Middle frontal gyrus (tissue), 1 donor: ENCODE measurements around the gene CTCFL.

Experiments used
- DNase-seq: peaks from one replicate; pipeline ENCODE4 v3.0.0-alpha.2; 2015; ENCODE audit warnings: low spot score; ENCODE audit errors: extremely low spot score

CTCFL gene

DNA sequence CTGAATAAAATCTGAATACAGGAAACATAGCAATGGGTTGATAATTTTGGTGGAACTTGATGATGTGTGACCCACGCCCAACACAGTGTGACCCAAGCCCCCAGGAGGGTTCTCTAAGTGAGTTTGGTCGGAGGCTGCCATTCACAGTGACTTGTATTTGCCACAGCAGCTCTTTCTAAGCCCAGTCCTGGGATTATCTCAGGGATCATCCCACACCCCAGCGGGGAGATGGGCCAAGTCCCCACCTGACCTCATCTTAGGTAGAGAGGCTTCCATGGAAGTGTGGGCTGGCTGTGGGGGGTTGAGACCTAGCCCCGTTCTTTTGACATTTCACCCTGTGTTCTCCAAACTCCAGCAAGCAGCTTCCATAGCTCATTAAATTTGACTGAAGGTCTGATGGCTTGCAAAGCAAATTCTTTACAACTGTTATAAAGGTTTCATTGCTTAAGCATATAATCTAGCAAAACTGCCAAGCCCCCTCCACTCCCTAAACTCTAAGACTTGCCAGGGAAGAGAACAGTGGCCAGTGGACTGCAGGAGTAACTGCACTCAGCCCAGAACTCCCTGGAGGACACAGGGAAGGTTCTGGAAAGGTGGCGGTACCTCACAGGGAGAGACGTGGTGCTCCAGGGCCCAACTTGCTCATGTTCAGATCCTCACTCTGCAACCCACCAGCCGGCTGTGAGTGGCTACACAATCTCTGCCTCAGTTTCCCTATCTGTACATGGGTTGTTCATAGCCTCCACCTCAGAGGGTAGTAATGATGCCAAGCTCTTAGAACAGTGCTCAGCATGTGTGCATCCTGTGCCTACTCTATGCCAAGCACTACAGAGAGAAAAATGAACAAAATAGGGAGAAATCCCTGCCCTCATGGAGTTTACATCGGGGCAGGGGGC is 35.0 kb upstream of the CTCFL start:
- no peak for DNase-seq

DNA sequence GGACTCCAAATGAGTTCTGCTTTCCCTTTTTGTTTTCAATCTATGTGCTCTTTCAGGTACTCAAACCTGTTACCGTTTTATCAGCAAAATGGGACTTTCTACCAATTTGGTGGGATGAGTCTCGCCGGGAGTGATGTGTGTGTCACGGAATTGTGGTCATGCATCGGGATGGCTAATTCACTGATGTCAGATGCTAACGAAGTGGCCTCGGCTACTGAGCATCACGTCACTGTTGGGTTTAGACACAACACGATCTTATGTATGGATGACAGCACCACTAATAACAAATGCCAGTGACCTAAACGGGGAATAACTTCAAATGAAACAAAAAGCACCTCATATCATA is 34.3 kb upstream of the CTCFL start:
- DNase-seq, result no peak

DNA sequence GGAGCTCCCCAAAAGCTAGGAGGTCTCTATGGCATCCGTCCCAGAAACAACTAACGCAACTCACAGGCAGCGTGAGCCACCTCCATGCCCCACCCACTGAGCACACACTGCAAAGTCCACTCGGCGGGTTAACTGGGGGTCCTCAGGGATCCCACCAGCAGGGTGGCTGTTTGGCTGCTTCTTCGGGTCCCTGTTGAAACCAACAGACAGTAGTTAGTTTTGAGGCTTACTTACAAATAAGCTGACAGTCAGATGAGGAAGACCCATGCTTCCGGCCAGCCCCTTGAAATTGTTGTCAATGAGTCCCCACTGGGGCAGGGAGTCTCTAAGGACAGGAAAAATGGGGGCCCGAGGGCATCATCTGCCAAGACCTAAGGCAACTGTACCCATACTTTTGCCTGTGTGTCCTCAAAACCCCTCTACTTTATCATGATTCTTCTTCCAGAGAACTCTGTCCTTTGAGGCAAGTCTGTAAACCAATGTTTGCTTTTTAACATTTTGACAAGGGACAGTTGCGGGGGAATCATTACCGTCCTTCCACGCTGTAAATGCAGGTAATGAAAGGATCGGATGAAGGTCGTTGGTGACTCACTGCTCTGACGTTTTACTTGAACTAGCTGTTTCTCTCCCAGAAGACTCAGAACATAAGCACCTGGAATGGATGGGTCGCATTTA is 33.8 kb upstream of the CTCFL start:
- DNase-seq, result no peak

DNA sequence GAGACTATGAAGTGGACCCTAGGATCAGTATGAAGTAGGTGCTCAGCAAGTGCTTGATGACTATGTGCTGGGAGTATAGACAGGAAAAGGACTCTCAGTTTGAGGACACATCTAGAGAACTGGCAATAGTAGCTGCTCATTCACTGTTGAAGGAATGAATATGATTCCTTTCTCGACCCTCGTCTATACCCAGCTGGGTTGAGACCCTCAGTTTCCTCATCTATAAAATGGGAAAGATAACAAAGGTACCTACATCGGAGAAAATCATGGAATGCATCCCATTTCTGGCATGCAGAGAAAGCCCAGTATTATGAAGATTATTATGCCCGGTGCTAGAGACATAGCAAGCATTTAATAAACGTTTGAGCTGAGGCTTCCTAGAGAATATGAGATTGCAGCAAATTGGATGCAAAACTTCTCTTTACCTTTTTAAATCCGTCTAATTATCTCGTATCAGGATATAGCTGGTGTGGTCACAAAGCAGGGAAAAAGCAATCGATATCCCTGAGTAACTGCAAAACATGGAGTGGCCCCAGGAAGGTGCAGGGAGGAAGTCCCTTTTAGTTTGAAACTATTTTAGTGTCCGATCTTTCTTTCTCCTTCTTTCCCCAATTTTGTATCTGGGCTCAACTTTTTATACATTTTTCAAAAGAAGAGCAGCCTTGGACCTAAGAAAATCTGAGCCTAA is 33.1 kb upstream of the CTCFL start:
- DNase-seq, result no peak

DNA sequence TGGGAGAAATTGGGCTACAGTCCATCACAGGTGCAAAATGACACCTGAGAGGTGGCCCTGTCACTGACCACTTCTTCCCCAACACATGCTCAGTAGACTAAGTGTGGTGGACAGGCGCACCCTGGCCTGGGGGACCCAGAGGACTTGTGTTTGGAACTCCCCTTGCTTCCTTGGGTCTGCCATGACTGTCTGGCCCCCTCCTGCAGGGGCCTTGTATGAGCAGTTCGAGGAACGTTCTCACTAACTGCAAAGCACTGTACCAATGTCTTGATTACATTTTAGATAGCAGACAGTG is 32.0 kb upstream of the CTCFL start:
- no peak for DNase-seq

DNA sequence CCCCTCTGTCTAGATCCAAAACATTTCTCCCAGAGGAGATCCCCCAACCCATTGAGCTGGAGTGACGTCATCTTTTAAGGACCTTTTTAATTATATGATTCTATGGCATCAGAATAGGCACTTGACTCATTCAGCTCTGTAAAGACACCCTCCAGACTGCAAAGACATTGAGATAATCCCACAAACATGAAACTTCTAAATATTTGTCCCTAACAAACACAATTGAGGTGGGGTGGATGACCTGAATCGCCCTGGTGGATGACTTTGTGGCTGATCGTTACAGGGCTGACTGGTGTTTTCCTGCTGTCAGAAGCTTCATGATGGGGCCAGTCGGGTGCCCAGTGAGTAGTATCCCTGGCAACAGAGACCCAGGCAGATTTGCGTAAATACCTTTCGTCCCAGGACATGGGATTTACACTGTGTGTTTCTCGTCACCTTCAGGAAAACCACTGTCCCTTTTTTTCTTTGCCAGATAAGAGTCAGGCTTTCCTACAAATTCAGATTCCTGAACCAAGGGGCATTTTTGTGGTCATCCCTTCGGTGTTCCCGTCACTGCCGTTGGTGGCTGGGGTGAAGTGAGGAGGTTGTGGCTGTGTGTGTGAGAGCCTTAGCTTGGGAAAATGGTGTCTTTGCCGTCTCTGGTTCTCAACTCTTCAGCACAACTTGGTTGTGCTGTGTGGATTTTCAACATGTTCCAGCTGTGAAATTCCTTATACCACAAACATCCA is 30.7 kb upstream of the CTCFL start:
- DNase-seq, result no peak

DNA sequence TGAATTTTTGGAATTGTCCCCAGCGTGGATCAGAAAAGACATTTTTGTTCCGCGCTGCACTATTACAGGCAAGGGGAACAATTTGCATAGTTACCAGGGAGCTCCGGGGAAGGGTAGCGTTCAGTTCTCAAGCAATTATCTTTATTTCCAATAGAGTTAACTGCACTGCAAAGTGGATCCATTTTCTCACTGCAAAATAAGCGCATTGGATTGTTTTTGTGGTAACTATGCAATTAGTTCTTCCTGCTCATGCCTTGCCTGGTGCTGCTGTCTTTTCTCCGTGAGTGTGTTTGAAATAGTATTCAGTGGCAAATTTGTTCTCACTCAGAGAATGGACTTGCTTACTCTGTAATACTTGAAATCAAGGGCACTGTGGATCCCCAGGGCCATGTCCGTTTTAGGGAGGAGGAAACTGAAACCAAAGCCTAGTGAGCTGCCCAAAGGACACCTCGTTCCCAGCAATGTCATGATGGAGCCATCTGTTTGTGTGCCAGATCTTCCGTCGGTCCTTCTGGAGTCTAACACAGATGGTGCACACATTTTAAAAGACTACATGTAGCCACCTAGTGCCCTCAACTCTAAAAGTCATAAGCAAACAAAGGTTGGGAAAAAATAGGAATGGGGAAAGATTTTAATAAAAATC is 28.6 kb upstream of the CTCFL start:
- DNase-seq, result no peak

DNA sequence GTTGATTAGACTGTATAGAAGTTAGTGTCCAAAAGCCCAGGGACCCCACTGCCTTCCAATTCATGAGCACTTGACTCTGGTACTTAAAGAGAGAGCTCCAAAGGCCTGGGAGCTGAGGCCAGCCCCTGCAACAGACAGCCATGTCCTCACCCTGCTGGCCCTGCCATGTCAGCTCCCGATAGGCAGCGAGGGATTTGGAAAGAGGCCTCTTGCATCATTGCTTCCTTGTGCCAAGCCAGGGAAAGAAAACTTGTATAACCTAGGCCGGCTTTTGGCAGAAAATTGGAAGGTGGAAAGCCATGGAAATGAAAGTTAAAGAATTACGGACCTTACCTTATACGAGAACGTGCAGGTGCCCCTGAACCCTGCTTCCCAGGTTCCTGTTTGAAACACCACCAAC is 27.5 kb upstream of the CTCFL start:
- no peak for DNase-seq

DNA sequence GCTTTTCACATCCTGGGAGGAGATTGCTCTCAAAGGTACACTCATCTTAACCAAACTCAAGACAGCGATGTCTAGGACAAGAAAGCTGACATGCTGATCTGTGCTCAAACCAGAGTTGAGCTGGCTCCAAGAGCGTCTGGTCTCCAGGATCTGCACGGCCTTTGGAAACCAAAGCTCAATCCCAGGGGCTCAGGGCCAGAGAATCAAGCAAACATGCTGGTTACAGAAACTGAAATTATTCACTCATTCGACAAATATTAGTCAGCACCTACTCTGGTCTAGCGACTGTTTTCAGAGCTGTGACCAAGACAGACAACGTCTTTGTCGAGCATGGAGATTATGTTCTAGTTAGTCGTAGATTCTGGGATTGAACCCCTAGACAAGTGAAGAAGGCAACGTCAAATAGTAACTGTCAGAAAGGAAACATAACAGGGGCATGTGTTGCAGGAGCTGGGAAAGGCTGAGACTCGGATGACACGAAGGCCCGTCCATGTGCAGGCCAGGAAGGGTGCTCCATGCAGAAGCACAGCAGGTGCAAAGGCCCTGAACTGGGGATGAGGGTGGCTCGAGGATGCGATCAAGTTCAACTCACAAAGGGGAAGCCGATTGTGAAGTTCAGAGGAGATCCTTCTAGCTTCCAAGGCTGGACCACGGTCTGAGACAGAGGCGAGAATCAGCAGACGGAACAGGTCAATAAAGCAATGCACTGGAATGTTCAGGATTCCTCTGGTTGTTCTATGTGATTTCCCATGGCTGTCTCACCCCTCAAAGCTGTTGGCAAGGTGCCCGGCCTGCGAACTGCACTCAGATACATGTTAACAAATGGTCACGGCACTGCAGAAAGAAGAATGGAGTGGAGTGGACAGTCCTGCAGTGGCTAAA is 23.5 kb upstream of the CTCFL start:
- no peak for DNase-seq

DNA sequence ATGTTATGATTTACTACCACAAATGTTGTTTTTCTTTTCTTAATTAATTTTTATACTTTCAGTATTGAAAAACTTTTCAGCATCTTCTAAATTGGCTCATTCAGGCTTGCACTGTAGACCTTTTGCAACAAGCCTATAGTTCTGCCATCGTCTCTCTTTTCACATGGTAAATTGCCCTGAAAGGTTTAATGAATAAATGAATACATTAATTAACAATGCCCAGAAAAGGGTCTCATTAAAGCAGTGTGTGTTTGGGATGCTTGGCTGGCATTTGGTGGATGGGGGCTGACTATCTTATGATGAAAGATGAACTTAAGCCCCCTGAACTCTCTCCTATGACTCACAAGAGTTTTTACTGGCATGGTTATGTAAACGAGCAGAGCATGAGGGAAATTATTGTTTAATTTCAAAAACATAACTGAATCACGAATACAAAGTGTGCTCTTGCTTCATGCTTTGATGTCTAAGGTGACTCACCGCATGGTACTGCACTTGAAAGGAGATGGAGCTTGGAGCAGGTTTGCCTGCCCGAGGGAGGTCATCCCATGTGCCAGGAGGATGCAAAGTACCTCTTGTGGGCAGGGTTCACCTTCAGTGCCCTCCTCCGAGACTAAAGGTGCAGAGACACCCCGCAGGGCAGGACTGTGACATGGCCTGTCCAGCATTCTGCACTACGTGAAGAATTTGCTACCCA is 22.2 kb upstream of the CTCFL start:
- DNase-seq, result no peak

DNA sequence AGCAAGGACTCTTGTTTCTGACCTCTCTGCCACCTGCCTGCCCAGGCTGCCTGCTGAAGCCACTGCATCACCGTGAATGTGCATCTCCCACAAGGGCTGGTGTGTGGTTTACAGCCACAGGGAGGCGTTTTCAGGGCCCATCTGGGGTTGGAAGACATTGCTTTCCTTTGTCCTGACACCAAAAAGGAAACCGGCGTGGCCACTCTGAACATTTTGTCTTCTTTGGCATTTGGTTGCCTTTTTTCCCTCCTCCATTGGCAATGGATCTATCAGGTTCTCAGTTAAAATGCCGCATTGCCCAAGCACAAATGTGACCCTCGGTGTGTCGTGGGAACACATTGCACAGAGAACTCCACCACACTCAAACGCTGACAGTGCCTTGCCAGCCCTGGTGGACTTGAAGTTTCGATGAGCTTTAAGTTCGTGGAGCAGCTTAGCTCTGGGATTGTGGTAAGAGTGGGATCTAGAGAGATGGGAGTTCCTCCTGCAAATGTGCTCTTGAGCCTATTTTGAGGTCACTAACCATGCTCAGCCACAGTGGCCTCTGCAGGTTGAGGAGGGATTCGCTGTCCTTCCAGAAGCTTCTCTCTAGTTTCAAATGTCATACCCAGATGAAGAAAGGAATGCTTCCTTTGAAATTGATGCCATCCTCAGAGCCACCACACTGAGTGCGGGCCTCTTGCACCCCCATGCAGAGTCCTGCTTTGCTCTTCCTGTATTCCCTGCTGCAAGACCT is 21.2 kb upstream of the CTCFL start:
- no peak for DNase-seq

DNA sequence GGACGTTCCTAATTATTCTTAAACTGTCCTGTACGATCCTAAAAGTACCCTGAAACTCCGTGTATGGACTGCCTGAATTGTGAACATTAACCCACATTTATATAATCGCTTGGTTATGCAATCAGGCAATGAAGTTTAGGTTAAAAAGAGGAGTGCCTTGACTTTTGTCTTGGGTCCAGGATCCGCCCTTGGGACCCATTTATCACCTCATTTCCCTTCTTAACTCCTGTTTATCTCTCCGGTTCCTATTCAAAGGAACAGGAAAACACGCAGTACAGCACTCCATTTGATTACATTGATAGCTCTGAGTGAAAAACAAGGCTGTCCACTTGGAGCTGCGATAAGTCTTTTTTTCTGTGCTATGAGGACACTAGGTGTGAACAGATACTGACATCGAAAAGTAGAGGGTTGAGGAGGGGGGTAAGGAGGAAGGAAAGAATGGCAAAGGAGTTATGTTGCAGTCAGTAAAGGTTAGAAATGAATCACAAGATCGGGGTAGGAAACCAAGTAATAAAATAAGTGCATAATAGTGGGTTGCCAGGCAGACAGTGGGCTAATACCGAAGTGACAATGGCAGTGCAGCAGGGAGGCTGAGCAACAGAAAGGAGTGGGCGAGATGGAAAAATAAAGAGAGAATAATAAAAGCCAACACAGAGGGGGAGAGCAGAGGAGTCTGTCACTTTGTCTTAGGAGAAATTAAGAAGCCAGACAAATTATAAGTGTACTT is 20.1 kb upstream of the CTCFL start:
- DNase-seq, result no peak

DNA sequence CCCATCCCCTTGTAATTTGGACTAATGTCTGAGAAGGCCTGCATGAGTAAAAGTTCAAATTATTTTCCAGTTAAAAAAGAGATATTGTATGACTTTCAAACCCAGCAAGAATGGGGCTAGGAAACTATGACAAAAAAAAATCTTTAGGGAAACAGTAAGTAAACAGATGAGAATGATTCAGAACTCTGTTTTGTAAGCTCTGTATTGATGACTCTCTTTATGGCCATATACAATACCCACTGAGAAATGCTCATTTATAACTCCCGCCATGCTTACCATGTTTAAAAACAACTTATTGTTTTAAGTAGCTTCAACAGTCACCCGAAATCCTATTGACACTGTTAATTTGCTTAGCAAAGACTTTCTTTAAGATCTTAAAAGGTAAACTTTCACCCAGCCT is 18.8 kb upstream of the CTCFL start:
- no peak for DNase-seq

DNA sequence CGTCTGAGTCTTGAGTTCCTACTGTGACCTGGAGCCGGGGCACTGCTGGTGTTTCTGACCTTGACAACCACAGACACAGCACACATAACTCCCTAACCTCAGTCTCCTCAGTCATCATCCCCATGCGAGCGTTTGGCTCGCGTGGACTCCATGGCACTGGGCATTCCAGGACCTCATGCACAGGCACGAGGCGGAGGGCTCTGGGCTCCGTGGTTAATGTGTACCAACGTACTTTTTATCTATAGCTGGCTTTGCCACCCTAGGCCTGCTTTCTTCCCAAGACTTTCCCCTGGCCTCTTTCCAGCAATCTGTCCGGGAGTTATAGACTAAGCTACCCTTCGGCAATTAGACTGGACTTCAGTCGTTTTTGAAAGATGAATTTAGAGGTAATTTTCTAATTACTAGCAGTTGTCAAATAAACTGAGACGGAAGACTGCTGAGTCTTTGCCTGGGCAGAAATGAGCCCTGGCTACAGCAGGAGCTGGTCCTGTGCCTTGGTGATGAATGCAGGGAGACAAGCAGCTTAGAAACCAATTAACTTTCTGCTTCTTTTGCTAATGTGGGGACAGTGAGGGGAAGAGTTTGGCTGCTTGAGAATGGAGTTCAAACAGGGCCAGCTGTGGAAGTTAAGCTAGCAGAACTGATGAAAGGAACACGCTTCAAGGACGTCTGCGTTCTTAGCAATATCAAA is 16.1 kb upstream of the CTCFL start:
- DNase-seq, result no peak

DNA sequence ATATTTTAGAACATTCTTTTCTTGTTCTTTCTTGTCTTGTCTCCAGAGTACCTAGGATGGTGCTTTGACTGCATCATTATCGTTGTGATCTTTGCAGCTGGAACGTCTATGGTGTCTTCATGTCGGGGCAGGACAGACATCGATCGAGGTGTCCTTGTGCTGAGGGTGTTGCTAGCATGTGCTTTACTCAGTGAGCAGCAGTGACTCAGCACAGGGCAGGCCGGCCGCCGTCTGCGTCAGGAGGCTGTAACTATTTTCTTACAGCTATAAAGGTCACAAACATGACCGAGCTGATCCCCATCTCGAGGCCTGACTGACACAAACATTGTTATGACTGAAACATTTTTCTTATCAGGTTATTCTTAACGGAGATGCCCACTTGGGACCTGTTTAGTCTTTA is 14.9 kb upstream of the CTCFL start:
- DNase-seq, result no peak

DNA sequence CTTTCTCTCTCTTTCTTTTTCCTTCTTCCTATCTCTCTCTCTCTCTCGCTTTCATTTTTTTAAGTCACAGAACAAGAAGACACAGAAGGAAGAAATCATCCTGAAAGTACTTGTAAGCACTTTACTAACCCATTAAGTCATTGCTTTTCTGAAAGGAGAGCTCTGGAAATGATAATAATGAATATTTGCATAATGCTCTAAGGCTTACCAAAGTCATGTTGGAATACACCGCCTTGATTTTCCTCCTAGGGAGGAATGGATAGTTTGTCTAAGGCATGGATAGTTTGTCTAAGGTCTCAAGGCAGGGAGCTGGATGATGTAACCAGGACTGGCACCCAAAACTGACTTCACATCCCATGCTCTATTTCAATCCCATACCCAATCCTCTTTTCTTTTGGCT is 12.9 kb upstream of the CTCFL start:
- no peak for DNase-seq

DNA sequence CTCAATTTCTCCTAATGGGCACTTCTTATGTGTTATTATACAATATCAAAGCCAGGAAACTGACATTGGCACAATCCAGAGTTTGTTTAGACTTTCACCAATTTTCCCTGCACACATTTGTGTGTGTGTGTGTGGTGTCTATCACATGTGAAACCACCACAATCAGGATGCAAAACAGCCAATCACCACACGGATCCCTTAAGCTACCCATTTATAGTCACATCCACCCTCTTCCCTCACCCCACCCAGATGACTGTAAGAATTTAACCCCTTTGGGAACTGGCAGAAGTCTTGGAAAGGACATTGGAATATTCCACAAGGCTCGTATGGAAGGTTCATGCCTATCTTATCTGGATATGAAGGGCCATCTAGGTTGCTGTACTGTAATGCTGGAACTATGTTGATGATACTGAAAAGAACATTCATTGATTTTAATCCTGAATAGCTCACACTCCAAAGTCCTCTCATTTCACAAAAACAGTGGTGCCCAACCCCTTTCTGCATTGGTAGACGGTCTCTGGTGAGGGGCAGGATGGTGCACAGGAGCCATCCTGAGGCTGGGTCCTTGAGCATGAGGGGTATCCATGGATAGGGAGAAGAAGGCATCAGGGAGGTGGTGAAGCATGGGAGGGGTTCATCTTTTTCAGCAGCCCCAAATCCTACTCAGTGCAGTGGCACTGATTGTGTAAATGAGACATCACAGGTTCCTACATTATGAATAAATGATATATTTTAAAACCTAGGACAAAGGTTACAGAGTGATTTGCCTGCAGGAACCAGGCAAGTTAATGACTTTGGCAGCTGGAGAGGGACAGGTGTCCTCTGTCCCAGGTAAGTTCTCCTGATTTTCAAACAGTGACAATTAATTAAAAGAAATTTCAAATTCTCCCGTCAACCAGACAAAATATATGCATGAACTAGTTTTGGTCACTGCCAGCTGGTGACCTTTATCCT is 12.1 kb upstream of the CTCFL start:
- no peak for DNase-seq
